ENCODE data around the gene MSLN. TPM values are rescaled to one million over a fixed set of nuclear protein-coding genes. Genes with fewer than 3 reads are reported as not detected.

MSLN gene
- total and polyA plus RNA-seq, 2 of the 8 experiments (the other 6 are each of a cell fraction or from before 2014, with no cell fraction given) = 0.28 to 0.50 TPM

GRCh38 chr16:792221-792995, 31.9 kb downstream of the MSLN start:
- Histone ChIP-seq H3K79me1 (ENCODE audit: low read depth, low read length) (peaks cover 5% of the 10 kb centered on the region; the same call in 1 of the 2 replicates), H4K5ac (ENCODE audit: insufficient read length, low read depth, low read length) (no peak overlapping the region), H2BK5ac (ENCODE audit: low read depth, low read length) (no peak overlapping the region), H4K8ac (ENCODE audit: extremely low read depth, insufficient read depth, low read length) (no peak overlapping the region; the same call in 1 of the 2 replicates), H3K9ac (replicated peaks in 1 of 4; ENCODE audit: extremely low read depth in 1 of 4, low read depth in 3 of 4, low read length in 3 of 4) (no peak overlapping the region), H2BK15ac (ENCODE audit: low read length) (no peak overlapping the region), H3K18ac (ENCODE audit: extremely low read depth, low read length) (no peak overlapping the region), H2BK120ac (replicated peaks; ENCODE audit: low read depth, low read length) (no peak overlapping the region), H3K23me2 (ENCODE audit: low read depth, low read length) (peaks cover 9% of the 10 kb centered on the region; the same call in 1 of the 2 replicates), H4K91ac (replicated peaks; ENCODE audit: insufficient read length, low read length) (no peak overlapping the region), H3K27me3 (replicated peaks in 1 of 4; ENCODE audit: control insufficient read depth in 3 of 4, extremely low read depth in 1 of 4, insufficient read depth in 3 of 4, low read length in 3 of 4) (no peaks in the 10 kb centered on the region), H3K14ac (ENCODE audit: insufficient read length) (no peak overlapping the region), H3K4me3 (ENCODE audit: extremely low read depth in 1 of 4, insufficient read depth in 2 of 4, low read depth in 3 of 4, low read length in 4 of 4) (no peak overlapping the region), H3K4ac (replicated peaks; ENCODE audit: insufficient read length, low read depth, low read length) (no peak overlapping the region), H2AFZ (ENCODE audit: low read length) (no peak overlapping the region), H3K27ac (ENCODE audit: low read depth, low read length) (no peak overlapping the region), H3K4me2 (ENCODE audit: insufficient read depth in 1 of 2, low read depth in 2 of 2, low read length in 2 of 2) (no peak overlapping the region), H3K36me3 (ENCODE audit: control insufficient read depth in 2 of 4, insufficient read depth in 4 of 4, low read length in 3 of 4) (peaks cover 5 to 53% (median 12%) of the 10 kb centered on the region in 4 experiments; a peak in 6 of 8 replicates), H3K56ac (replicated peaks; ENCODE audit: insufficient read length, low read depth, low read length) (no peak overlapping the region), H3K9me3 (ENCODE audit: insufficient read depth in 2 of 2, low read depth in 1 of 2, low read length in 1 of 2) (no peaks in the 10 kb centered on the region), H2BK12ac (ENCODE audit: low read depth, low read length) (no peak overlapping the region), H2AK5ac (ENCODE audit: low read depth, low read length) (no peak overlapping the region), H3K79me2 (ENCODE audit: control insufficient read depth in 1 of 2, insufficient read depth in 2 of 2, low read length in 2 of 2) (peaks cover 0 to 12% of the 10 kb centered on the region in 2 experiments; a peak in 1 of 4 replicates), H2BK20ac (ENCODE audit: low read length) (no peak overlapping the region), H3K4me1 (replicated peaks in 1 of 4; ENCODE audit: control insufficient read depth in 3 of 4, insufficient read depth in 4 of 4, low read length in 3 of 4) (peaks cover 0 to 5% (median 5%) of the 10 kb centered on the region in 4 experiments; a peak in 4 of 7 replicates), H3K23ac (ENCODE audit: insufficient read length) (no peak overlapping the region), H4K20me1 (replicated peaks in 1 of 2; ENCODE audit: control insufficient read depth in 1 of 2, insufficient read depth in 2 of 2, low read length in 2 of 2) (peaks cover 3 to 26% of the 10 kb centered on the region in 2 experiments)
- FAIRE-seq (no peak), DNase-seq (ENCODE audit: low read depth in 1 of 2, low spot score in 2 of 2) (no peak)
- ChIA-PET CTCF (ENCODE audit: partially characterized antibody) (interaction anchor here (1.0 to 1.3 kb wide), 2 partner anchors 10 to 500 kb away, joined by 3 read pairs; no protein-coding TSS in a partner anchor), POLR2A (ENCODE audit: partially characterized antibody) (no interaction called here)
- TF ChIP-seq HDAC2 (IDR thresholded peaks at IDR 0.05; ENCODE audit: borderline replicate concordance in 1 of 2, low read depth in 2 of 2, low read length in 2 of 2) (no peak), CHD2 (IDR thresholded peaks at IDR 0.05; ENCODE audit: low read length) (no peak), RXRA (IDR thresholded peaks at IDR 0.05; ENCODE audit: insufficient read depth, low read depth, low read length) (no peak), SUZ12 (IDR thresholded peaks at IDR 0.05; ENCODE audit: low read length) (no peak), POLR2AphosphoS5 (IDR thresholded peaks at IDR 0.05; ENCODE audit: low read depth, low read length) (no peak), NRF1 (IDR thresholded peaks at IDR 0.05; ENCODE audit: low read depth, low read length) (no peak)
- WGBS, 2 experiments (ENCODE audit: extremely low coverage in 1 of 2, insufficient coverage in 1 of 2, insufficient read length in 1 of 2, insufficient replicate concordance in 2 of 2, low coverage in 1 of 2, low lambda C conversion rate in 2 of 2, missing lambda C conversion rate in 1 of 2) = 89% methylated on average over 28 of the region's 46 CpGs; no CpG with 5 or more reads in 1 of the 2 experiments
